Upper lobe of right lung (tissue), 1 donor: ENCODE results near the gene TIMELESS. TPM values are rescaled to one million over a fixed set of nuclear protein-coding genes. Genes with fewer than 3 reads are reported as not detected.
"Not testable (repeated sequence)": the region's sequence is repeated elsewhere in the genome, so short reads cannot be mapped to it uniquely, and the experiment has no call there.

Experiments used
- ATAC-seq: fragments of 200-7000 bp; cut with Tn5 transposase; one replicate; pipeline ENCODE4 v1.9.1; 2020; ENCODE audit warnings: mild to moderate bottlenecking, moderate library complexity
- DNase-seq: peaks from one replicate; pipeline ENCODE4 v3.0.0-alpha.2; 2020
- H3K27ac ChIP-seq: fragments of 200-600 bp; one replicate; pipeline ENCODE4 v1.8.0; 2022
- H3K27me3 ChIP-seq: fragments of 200-600 bp; one replicate; pipeline ENCODE4 v1.8.0; 2022; ENCODE audit warnings: mild to moderate bottlenecking
- H3K36me3 ChIP-seq: fragments of 200-600 bp; one replicate; pipeline ENCODE4 v1.8.0; 2022
- H3K4me1 ChIP-seq: fragments of 200-600 bp; one replicate; pipeline ENCODE4 v1.8.0; 2022
- H3K4me3 ChIP-seq: fragments of 200-600 bp; one replicate; pipeline ENCODE4 v1.8.0; 2022; ENCODE audit warnings: mild to moderate bottlenecking
- H3K9me3 ChIP-seq: fragments of 200-600 bp; one replicate; pipeline ENCODE4 v1.8.0; 2022
- intact Hi-C: fragments of 100-400 bp; cut with DNase I; formaldehyde crosslinking; loops from one replicate; pipeline ENCODE4 v1.11.0; 2022
- total RNA-seq: library from RNA; stranded (reverse); fragmentation: NEBNext Ultra II Directional; extraction: Animal tissue kit (Norgen Biotek cat#: 25700); gene quantifications from one replicate; pipeline ENCODE4 v1.2.1, GENCODE V29; 2021
- TF ChIP-seq, protein P1 (sequence below): fragments of 200-600 bp; IDR thresholded peaks from one replicate; pipeline ENCODE4 v1.8.0; 2022; ENCODE audit warnings: antibody characterized with exemption
- donor health status: DM: no; HTN: yes; CAD: no; lungs with severe emphysema.

TIMELESS gene
- total RNA-seq, 1 donor from 2014 or later, result 9.8 TPM

DNA sequence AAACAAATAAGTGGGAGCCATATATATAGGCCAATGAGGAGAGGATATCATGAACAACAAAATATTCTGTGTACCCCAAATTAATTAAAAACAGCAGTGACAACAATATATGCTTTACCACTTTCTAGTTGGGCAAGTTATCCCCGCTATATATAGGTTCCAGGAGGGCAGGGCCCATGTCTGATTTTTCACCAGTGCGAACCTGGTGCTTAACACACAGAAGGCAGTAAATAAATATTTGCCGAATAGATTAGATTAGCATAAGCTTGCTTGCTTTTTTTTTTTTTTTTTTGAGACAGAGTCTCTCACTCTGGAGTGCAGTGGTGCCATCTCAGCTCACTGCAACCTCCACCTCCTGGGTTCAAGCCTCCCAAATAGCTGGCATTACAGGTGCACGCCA, 8.6 kb upstream of the TIMELESS start:
- intact Hi-C loops, result no loop called here
- TF ChIP-seq, protein P1, sequence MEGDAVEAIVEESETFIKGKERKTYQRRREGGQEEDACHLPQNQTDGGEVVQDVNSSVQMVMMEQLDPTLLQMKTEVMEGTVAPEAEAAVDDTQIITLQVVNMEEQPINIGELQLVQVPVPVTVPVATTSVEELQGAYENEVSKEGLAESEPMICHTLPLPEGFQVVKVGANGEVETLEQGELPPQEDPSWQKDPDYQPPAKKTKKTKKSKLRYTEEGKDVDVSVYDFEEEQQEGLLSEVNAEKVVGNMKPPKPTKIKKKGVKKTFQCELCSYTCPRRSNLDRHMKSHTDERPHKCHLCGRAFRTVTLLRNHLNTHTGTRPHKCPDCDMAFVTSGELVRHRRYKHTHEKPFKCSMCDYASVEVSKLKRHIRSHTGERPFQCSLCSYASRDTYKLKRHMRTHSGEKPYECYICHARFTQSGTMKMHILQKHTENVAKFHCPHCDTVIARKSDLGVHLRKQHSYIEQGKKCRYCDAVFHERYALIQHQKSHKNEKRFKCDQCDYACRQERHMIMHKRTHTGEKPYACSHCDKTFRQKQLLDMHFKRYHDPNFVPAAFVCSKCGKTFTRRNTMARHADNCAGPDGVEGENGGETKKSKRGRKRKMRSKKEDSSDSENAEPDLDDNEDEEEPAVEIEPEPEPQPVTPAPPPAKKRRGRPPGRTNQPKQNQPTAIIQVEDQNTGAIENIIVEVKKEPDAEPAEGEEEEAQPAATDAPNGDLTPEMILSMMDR, result no peak
- Histone ChIP-seq H3K36me3 (no peaks in the 10 kb centered on the region), H3K27me3 (no peaks in the 10 kb centered on the region), H3K27ac (no peak overlapping the region), H3K4me3 (no peak overlapping the region), H3K4me1 (no peaks in the 10 kb centered on the region), H3K9me3 (no peaks in the 10 kb centered on the region)
- DNase-seq (no peak), ATAC-seq (no peak)

DNA sequence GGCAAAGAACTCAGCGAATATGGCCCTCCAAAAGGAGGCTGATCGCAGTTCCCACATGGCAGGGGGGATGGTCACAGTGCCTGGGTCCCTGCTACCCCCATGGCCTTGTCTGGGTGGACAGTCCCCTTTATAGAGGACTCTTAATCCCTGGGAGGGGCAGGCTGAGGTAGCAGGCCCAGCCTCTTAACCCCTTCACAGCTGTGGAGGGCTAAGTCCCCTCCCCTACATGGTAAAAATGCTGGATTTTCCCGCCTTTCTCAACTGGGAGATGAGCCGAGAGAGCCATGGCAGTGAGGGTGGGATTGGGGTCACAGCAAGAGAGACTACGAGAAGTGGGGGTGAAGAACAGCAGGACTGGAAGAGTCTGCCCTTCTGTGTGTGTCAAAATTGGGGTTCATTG, 5.3 kb upstream of the TIMELESS start, which contains the start of gene MIP:
Gene MIP (minus strand): TSS at position 101 of the 400 bp plus-strand sequence. CDS start 44 bp downstream, at position 57.
- H3K27ac ChIP-seq, result no peak within 1 kb of the TSS
- intact Hi-C loops, result no loop called here
- no peak within 1 kb of the TSS for H3K4me3 ChIP-seq
- ATAC-seq, result no peak
- no peaks in the 10 kb centered on the region for H3K9me3 ChIP-seq
- no peak for DNase-seq
- H3K4me1 ChIP-seq, result peaks cover 3% of the 10 kb centered on the region
- TF ChIP-seq, protein P1, result no peak
- no peaks in the 10 kb centered on the region for H3K36me3 ChIP-seq
- no peaks in the 10 kb centered on the region for H3K27me3 ChIP-seq

DNA sequence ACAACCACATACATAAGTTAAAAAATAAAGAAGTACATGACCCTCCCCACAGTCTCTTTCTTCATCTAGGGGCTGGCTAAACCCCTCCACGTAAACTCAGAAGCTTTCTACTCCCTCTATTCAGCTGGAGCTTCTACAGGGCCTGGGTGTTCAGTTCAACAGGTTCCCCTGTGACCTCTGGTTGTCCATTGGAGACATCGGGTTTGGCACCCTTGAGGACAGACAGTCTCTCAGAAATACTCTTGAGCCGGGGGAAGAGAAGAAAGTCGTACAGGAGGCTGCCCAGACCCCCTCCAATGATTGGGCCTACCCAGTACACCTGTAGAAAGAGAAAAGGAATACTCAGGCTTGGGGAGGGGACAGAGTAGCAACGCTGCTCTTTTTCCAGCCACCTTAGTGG, 1.9 kb upstream of the TIMELESS start:
- Histone ChIP-seq H3K4me3 (no peak overlapping the region), H3K4me1 (peaks cover 12% of the 10 kb centered on the region), H3K27me3 (no peaks in the 10 kb centered on the region), H3K36me3 (no peaks in the 10 kb centered on the region), H3K9me3 (no peaks in the 10 kb centered on the region), H3K27ac (no peak overlapping the region)
- ATAC-seq (no peak), DNase-seq (no peak)
- intact Hi-C loops, result no loop called here
- TF ChIP-seq, protein P1, result no peak

DNA sequence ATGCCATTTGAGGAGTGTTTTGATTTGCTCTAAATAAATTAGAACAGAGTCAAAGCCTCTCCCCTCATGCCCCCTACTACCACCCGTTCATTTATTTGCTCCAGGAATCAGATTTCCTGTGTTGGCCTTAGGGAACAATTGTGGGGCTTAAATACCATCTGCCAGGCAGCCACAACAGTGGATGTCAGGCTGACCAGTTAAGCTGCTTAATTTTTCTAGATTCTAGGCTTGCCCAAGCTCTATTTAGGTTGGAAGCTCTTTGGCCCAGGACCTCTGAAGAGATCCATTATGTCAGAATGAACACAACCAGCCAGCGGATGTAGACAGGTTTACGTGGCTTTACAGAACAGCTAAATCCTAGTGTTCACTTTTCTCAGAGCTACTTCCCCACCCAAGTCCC, 1.0 kb upstream of the TIMELESS start:
- TF ChIP-seq, protein P1, result no peak
- no peaks in the 10 kb centered on the region for H3K9me3 ChIP-seq
- H3K27me3 ChIP-seq, result no peaks in the 10 kb centered on the region
- no peak for DNase-seq
- H3K4me3 ChIP-seq, result no peak overlapping the region
- no peaks in the 10 kb centered on the region for H3K36me3 ChIP-seq
- no peak for ATAC-seq
- H3K4me1 ChIP-seq, result peaks cover 12% of the 10 kb centered on the region
- intact Hi-C loops, result no loop called here
- H3K27ac ChIP-seq, result no peak overlapping the region

DNA sequence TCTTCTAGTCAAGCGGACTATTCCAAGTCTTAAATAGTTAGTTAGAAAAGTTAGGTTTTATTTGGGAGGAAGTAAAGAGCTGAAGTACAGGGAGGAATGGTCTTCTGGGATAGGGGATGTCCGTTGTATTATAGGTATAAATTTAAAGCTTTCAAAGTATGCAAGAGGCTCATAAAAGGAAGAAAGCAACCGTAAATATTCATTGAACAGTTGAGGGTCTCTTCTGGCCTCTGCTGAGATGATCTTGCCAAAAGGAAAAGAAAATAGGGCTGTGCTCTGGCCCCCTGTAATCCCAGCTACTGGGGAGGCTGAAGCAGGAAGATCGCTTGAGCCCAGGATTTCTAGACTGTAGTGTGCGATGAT, 377 bp upstream of the TIMELESS start:
- H3K27ac ChIP-seq, result peak overlapping the region; percentile 82
- H3K9me3 ChIP-seq, result no peaks in the 10 kb centered on the region
- H3K27me3 ChIP-seq, result no peaks in the 10 kb centered on the region
- H3K36me3 ChIP-seq, result no peaks in the 10 kb centered on the region
- TF ChIP-seq, protein P1, result no peak
- no peak for DNase-seq
- ATAC-seq, result no peak
- peak overlapping the region; percentile 74 for H3K4me3 ChIP-seq
- intact Hi-C loops, result no loop called here
- H3K4me1 ChIP-seq, result peaks cover 12% of the 10 kb centered on the region

DNA sequence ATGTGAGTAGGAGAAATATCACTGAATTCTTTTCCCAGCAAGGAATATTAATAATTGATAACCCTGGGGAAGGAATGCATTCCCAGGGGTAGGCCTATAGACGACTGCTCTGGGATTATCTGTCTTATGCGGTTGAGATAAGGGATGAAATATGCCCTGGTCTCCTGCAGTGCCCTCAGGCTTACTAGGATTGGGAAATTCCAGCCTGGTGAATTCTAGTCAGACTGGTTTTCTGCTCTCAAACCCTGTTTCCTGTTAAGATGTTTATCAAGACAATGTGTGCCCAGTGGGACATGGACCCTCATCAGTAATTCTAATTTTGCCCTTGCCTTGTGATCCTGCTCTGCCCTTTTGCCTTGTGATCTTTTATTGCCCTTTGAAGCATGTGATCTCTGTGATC, 6.0 kb downstream of the TIMELESS start:
- not testable (repeated sequence) for ATAC-seq

More for the DNA sequence above, 6.0 kb downstream of the TIMELESS start:
- H3K27ac ChIP-seq, H3K36me3 ChIP-seq, DNase-seq, intact Hi-C loops, H3K4me1 ChIP-seq, H3K4me3 ChIP-seq, H3K27me3 ChIP-seq, H3K9me3 ChIP-seq: not testable (repeated sequence)
